Trophoblast cell (in vitro differentiated cells and primary cell): Measurements from ENCODE around the gene TAF4B.

ENCODE experiments used
- DNase-seq, 2 donors: peaks; one replicate each; pipeline ENCODE4 v3.0.0-alpha.2; 2016
- H2AFZ ChIP-seq: 2 replicates; pipeline ENCODE4 v1.6.1; 2013; ENCODE audit warnings: low read length, moderate library complexity, mild to moderate bottlenecking; ENCODE audit not compliant: insufficient read depth, poor library complexity
- H2AK5ac ChIP-seq: 2 replicates; pipeline ENCODE4 v1.6.1; 2013; ENCODE audit warnings: mild to moderate bottlenecking, low read length
- H2BK120ac ChIP-seq: 2 replicates; pipeline ENCODE4 v1.6.1; 2013; ENCODE audit warnings: low read length, mild to moderate bottlenecking, moderate library complexity; ENCODE audit not compliant: insufficient read depth, poor library complexity
- H2BK12ac ChIP-seq: 2 replicates; pipeline ENCODE4 v1.6.1; 2013; ENCODE audit warnings: mild to moderate bottlenecking, low read length, moderate library complexity
- H2BK5ac ChIP-seq: 2 replicates; pipeline ENCODE4 v1.6.1; 2013; ENCODE audit warnings: low read length, low read depth, moderate library complexity, mild to moderate bottlenecking; ENCODE audit not compliant: poor library complexity
- H3K14ac ChIP-seq: 2 replicates; pipeline ENCODE4 v1.6.1; 2013; ENCODE audit warnings: mild to moderate bottlenecking, low read length
- H3K18ac ChIP-seq: 2 replicates; pipeline ENCODE4 v1.6.1; 2013; ENCODE audit warnings: mild to moderate bottlenecking, low read length
- H3K23ac ChIP-seq: 2 replicates; pipeline ENCODE4 v1.6.1; 2013; ENCODE audit warnings: low read length
- H3K27ac ChIP-seq: 2 replicates; pipeline ENCODE4 v1.5.1; 2013; ENCODE audit warnings: low read depth, mild to moderate bottlenecking, inconsistent platforms, low read length, moderate library complexity
- H3K27me3 ChIP-seq: 2 replicates; pipeline ENCODE4 v1.6.1; 2013; ENCODE audit warnings: inconsistent platforms, mild to moderate bottlenecking, low read length, moderate library complexity; ENCODE audit not compliant: insufficient read depth
- H3K36me3 ChIP-seq, 2 experiments: 1 replicate in 1 of 2; 2 replicates in 1 of 2; pipeline ENCODE4 v1.6.1; 2013; ENCODE audit warnings: low read length in 2 of 2, mild to moderate bottlenecking in 2 of 2, moderate library complexity in 1 of 2; ENCODE audit not compliant: insufficient read depth in 2 of 2, control insufficient read depth in 1 of 2
- H3K4ac ChIP-seq: 2 replicates; pipeline ENCODE4 v1.6.1; 2013; ENCODE audit warnings: low read depth, mild to moderate bottlenecking, low read length, moderate library complexity
- H3K4me1 ChIP-seq, 2 experiments: 1 replicate in 1 of 2; 2 replicates in 1 of 2; pipeline ENCODE4 v1.6.1; 2013; ENCODE audit warnings: low read length in 2 of 2, mild to moderate bottlenecking in 2 of 2, moderate library complexity in 1 of 2; ENCODE audit not compliant: insufficient read depth in 2 of 2, control insufficient read depth in 1 of 2
- H3K4me2 ChIP-seq: 2 replicates; pipeline ENCODE4 v1.6.1; 2013; ENCODE audit warnings: inconsistent platforms, mild to moderate bottlenecking, low read length, moderate library complexity
- H3K4me3 ChIP-seq: 2 replicates; pipeline ENCODE4 v1.5.1; 2013; ENCODE audit warnings: mild to moderate bottlenecking, low read depth, low read length, inconsistent platforms
- H3K79me1 ChIP-seq: one replicate; pipeline ENCODE4 v1.6.1; 2013; ENCODE audit warnings: low read length
- H3K79me2 ChIP-seq: 2 replicates; pipeline ENCODE4 v1.6.1; 2013; ENCODE audit warnings: low read length, mild to moderate bottlenecking; ENCODE audit not compliant: control insufficient read depth, insufficient read depth, poor library complexity
- H3K9ac ChIP-seq: 2 replicates; pipeline ENCODE4 v1.6.1; 2013; ENCODE audit warnings: mild to moderate bottlenecking, low read length
- H3K9me3 ChIP-seq: 2 replicates; pipeline ENCODE4 v1.6.1; 2013; ENCODE audit warnings: low read depth, mild to moderate bottlenecking, control low read depth, inconsistent platforms, low read length; ENCODE audit not compliant: insufficient read depth
- H4K12ac ChIP-seq: 2 replicates; pipeline ENCODE4 v1.6.1; 2013; ENCODE audit warnings: low read depth, mild to moderate bottlenecking, low read length, moderate library complexity
- H4K8ac ChIP-seq: 2 replicates; pipeline ENCODE4 v1.6.1; 2013; ENCODE audit warnings: low read depth, mild to moderate bottlenecking, low read length, moderate library complexity
- H4K91ac ChIP-seq: one replicate; pipeline ENCODE4 v1.6.1; 2013; ENCODE audit warnings: low read depth, mild to moderate bottlenecking, low read length, moderate library complexity
- WGBS: extraction: QIAGEN DNeasy Blood & Tissue Kit; methylation state at CpG from one replicate; pipeline ENCODE4 v1.1.7; 2013; ENCODE audit warnings: missing lambda C conversion rate; ENCODE audit not compliant: insufficient read length, insufficient coverage; ENCODE audit errors: extremely low coverage; 5-methylcytosine and 5-hydroxymethylcytosine counted together

TAF4B gene

DNA sequence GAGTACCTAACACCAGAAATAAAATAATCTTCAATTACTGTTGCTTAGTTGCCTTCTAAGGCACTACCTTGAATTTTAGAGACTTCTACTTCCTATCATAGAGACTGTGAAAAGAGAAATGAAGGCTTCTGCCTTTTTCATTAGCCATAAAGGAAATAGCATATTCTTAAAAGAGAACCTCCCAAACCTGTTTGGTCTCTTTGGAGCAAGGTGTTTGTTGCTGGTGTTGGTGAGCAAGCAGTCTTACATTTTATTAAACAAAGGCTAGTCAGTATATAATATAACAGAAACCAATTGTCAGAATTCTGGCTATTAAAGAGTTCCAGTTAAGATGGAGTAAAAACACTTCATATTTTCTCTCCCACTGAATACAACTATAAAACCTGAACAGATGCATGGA, 116.4 kb downstream of the TAF4B start:
- H3K9ac ChIP-seq, result no peak overlapping the region
- H3K4ac ChIP-seq, result no peak overlapping the region
- H3K9me3 ChIP-seq, result no peaks in the 10 kb centered on the region
- no peak overlapping the region for H2AFZ ChIP-seq
- no peaks in the 10 kb centered on the region for H3K36me3 ChIP-seq
- no peak overlapping the region for H3K18ac ChIP-seq
- no peak overlapping the region for H4K8ac ChIP-seq
- no peak overlapping the region for H3K4me2 ChIP-seq
- H2BK12ac ChIP-seq, result no peak overlapping the region
- H4K91ac ChIP-seq, result no peak overlapping the region
- peaks cover 2% of the 10 kb centered on the region for H3K79me1 ChIP-seq
- H3K4me3 ChIP-seq, result no peak overlapping the region
- no peak overlapping the region for H3K23ac ChIP-seq
- no peaks in the 10 kb centered on the region for H3K79me2 ChIP-seq
- H3K14ac ChIP-seq, result no peak overlapping the region
- no peak overlapping the region for H3K27ac ChIP-seq
- no peak overlapping the region for H2BK5ac ChIP-seq
- H2AK5ac ChIP-seq, result no peak overlapping the region
- no peaks in the 10 kb centered on the region for H3K27me3 ChIP-seq
- peak in 1 of 2 donors; percentile 60 for DNase-seq
- H3K4me1 ChIP-seq, result peaks cover 4 to 6% of the 10 kb centered on the region in 2 experiments
- H2BK120ac ChIP-seq, result no peak overlapping the region
- no peak overlapping the region for H4K12ac ChIP-seq

DNA sequence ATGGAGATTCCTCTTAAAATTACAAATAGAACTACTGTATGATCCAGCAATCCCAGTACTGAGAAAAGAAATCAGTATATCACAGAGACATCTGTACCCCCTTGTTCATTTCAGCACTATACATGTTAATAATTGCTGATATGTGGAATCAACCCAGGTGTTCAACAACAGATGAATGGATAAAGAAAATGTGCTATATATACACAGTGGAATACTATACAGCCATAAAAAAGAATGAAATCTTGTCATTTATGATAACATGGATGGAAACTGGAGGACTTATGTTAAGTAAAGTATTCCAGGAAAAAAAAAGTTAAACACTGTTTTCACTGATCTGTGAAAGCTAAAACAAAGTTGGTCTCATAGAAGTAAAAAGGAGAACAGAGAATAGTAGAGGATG, 124.7 kb downstream of the TAF4B start:
- H3K4me3 ChIP-seq, result no peak overlapping the region
- H2BK12ac ChIP-seq, result no peak overlapping the region
- H2AK5ac ChIP-seq, result no peak overlapping the region
- no peak for DNase-seq
- no peak overlapping the region for H4K12ac ChIP-seq
- no peak overlapping the region for H3K27ac ChIP-seq
- no peak overlapping the region for H3K9ac ChIP-seq
- no peak overlapping the region for H2AFZ ChIP-seq
- no peaks in the 10 kb centered on the region for H3K79me1 ChIP-seq
- H2BK5ac ChIP-seq, result no peak overlapping the region
- no peaks in the 10 kb centered on the region for H3K9me3 ChIP-seq
- no peaks in the 10 kb centered on the region for H3K36me3 ChIP-seq
- no peak overlapping the region for H4K8ac ChIP-seq
- no peaks in the 10 kb centered on the region for H3K4me1 ChIP-seq
- H3K4me2 ChIP-seq, result no peak overlapping the region
- no peak overlapping the region for H3K4ac ChIP-seq
- no peaks in the 10 kb centered on the region for H3K79me2 ChIP-seq
- no peaks in the 10 kb centered on the region for H3K27me3 ChIP-seq
- no peak overlapping the region for H3K14ac ChIP-seq
- no peak overlapping the region for H3K18ac ChIP-seq
- H4K91ac ChIP-seq, result no peak overlapping the region
- H3K23ac ChIP-seq, result no peak overlapping the region
- no peak overlapping the region for H2BK120ac ChIP-seq

DNA sequence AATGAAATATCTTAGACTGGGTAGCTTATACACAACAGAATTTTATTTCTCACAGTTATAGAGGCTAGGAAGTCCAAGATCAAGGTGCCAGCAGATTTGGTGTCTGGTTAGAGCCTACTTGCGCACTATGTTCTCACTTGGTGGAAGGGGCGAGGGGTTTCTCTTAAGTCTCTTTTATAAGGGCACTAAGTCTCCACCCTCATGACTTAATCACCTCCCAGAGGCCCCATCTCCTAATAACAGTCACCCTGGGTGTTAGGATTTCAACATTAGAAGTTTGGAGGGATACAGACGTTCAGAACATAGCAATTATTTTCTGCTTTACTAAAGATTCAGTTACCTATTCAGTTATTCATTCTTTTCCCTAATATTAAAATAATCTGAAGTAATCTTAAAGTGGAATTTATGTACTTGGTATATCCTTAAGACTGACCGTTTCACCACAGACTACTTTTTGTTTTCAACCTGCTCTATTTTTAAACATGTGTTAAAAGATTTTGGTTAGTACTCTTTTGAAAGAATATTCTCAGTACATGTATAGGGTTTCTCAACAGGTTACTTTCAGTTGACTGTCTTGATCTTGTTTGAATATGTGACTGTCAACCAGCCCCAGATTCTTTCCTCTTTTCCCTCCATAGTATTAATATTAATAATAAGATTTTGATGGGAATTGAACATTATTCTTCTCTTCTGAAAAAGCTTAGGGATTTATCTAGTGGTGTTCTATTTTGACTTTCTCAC, 130.0 kb downstream of the TAF4B start:
- Histone ChIP-seq H2AK5ac (no peak overlapping the region), H3K4ac (no peak overlapping the region), H4K8ac (no peak overlapping the region), H3K27me3 (no peaks in the 10 kb centered on the region), H3K4me3 (no peak overlapping the region), H3K27ac (no peak overlapping the region), H3K18ac (no peak overlapping the region), H2AFZ (no peak overlapping the region), H2BK5ac (no peak overlapping the region), H3K9me3 (no peaks in the 10 kb centered on the region), H3K36me3 (no peaks in the 10 kb centered on the region), H3K14ac (no peak overlapping the region), H3K23ac (no peak overlapping the region), H3K4me2 (no peak overlapping the region), H4K91ac (no peak overlapping the region), H3K9ac (no peak overlapping the region), H4K12ac (no peak overlapping the region), H2BK12ac (no peak overlapping the region), H3K4me1 (no peaks in the 10 kb centered on the region), H3K79me1 (no peaks in the 10 kb centered on the region), H3K79me2 (no peaks in the 10 kb centered on the region), H2BK120ac (no peak overlapping the region)
- DNase-seq, result no peak
- WGBS, result no CpG with 5 or more reads among the region's 4 CpGs

DNA sequence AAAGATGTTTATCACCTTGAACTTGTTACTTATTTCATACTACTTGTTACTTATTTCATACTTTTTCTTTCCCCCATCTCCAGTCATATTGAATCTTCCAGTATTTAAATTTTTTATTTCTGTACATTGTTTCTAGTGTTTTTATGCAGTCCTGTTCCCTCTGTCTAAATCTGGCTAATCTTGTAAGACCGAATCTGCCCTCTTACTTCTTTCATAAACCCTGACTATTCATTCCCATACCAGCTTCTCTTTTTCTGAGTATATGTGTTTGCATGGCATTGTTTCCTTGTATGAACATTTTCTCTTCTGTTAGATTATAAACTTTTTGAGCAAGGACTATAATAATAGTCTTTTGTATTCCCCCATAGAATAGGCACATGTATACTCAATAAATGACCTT, 131.7 kb downstream of the TAF4B start:
- no peak overlapping the region for H3K4me3 ChIP-seq
- H3K23ac ChIP-seq, result no peak overlapping the region

More for the DNA sequence above, 131.7 kb downstream of the TAF4B start:
- no CpG with 5 or more reads among the region's 1 CpG for WGBS
- Histone ChIP-seq H3K27ac (no peak overlapping the region), H3K4ac (no peak overlapping the region), H4K8ac (no peak overlapping the region), H2AFZ (no peak overlapping the region), H2AK5ac (no peak overlapping the region), H4K91ac (no peak overlapping the region), H3K14ac (no peak overlapping the region), H4K12ac (no peak overlapping the region), H3K4me1 (no peaks in the 10 kb centered on the region), H3K36me3 (no peaks in the 10 kb centered on the region), H3K27me3 (no peaks in the 10 kb centered on the region), H2BK12ac (no peak overlapping the region), H2BK120ac (no peak overlapping the region), H3K79me2 (no peaks in the 10 kb centered on the region), H3K18ac (no peak overlapping the region), H3K9me3 (no peaks in the 10 kb centered on the region), H3K9ac (no peak overlapping the region), H3K79me1 (no peaks in the 10 kb centered on the region), H2BK5ac (no peak overlapping the region), H3K4me2 (no peak overlapping the region)
- DNase-seq, result no peak
